ENCODE results near the gene OTOA. TPM values are rescaled to one million over a fixed set of nuclear protein-coding genes. Genes with fewer than 3 reads are reported as not detected.

OTOA gene
- total and polyA plus RNA-seq, 2 of the 13 experiments (the other 11 are each of a cell fraction or from before 2014, with no cell fraction given): 0.05 to 0.15 TPM

- TF ChIP-seq SKIL (CRISPR knock-in tag; IDR thresholded peaks at IDR 0.05; ENCODE audit: borderline replicate concordance): peak; percentile 38; the same call in 1 of the 2 replicates
- peak; percentile 73 for TF ChIP-seq ZBTB38 (CRISPR knock-in tag; IDR thresholded peaks at IDR 0.05)
- TF ChIP-seq ATAD3A (CRISPR knock-in tag; IDR thresholded peaks at IDR 0.05): no peak
- TF ChIP-seq ZSCAN25 (CRISPR knock-in tag; IDR thresholded peaks at IDR 0.05): 0 out of 2 replicates have a peak, but pooled peaks have one; percentile 44
- no peak for TF ChIP-seq ZNF138 (CRISPR knock-in tag; IDR thresholded peaks at IDR 0.05; ENCODE audit: low read depth)
- TF ChIP-seq ZNF407 (CRISPR knock-in tag; IDR thresholded peaks at IDR 0.05; ENCODE audit: not compliant biosample characterization): no peak
- peak; percentile 40; the same call in 1 of the 2 replicates for TF ChIP-seq FOXA3 (CRISPR knock-in tag; IDR thresholded peaks at IDR 0.05)
- TF ChIP-seq ZNF296 (CRISPR knock-in tag; conservative IDR thresholded peaks at IDR 0.05): no peak
- no peak for TF ChIP-seq ZNF503 (CRISPR knock-in tag; IDR thresholded peaks at IDR 0.05)
- TF ChIP-seq ZNF557 (CRISPR knock-in tag; IDR thresholded peaks at IDR 0.05): no peak
- TF ChIP-seq ZNF687 (CRISPR knock-in tag; IDR thresholded peaks at IDR 0.05): peak; percentile 27; the same call in 1 of the 2 replicates
Measured at GRCh38 chr16:21647562-21648164, 16.1 kb upstream of the OTOA start (continued).
